A673 (cell line): ENCODE measurements around the gene SLC30A1. TPM values are rescaled to one million over a fixed set of nuclear protein-coding genes. Genes with fewer than 3 reads are reported as not detected.

ENCODE experiments used
- BruUV-seq: library from RNA; stranded (reverse); fragments of 400-500 nt; replicated peaks from 2 replicates; lab custom pipeline; 2021; lab: Mats Ljungman, UMichigan
- CTCF ChIA-PET: fragments of 300-600 bp; sonication (Branson Sonifier 250); formaldehyde crosslinking; loops from one replicate; lab custom pipeline; 2022; ENCODE audit warnings: antibody characterized with exemption; lab: Charles Lee
- POLR2A ChIA-PET: fragments of 300-600 bp; sonication (Branson Sonifier 250); formaldehyde crosslinking; loops from one replicate; lab custom pipeline; 2022; ENCODE audit warnings: antibody characterized with exemption; ENCODE audit not compliant: low non-redundant PET; lab: Charles Lee
- DNase-seq: peaks from one replicate; pipeline ENCODE4 v3.0.0-alpha.2; 2015; ENCODE audit warnings: low spot score
- H3K27ac ChIP-seq: fragments of 200-600 bp; sonication (generic); 2 replicates; pipeline ENCODE4 v1.5.1; 2016; ENCODE audit warnings: mixed run types, low read depth, mild to moderate bottlenecking, mixed read lengths, antibody characterized with exemption, low read length; ENCODE audit not compliant: poor library complexity, severe bottlenecking
- H3K27me3 ChIP-seq: fragments of 200-600 bp; sonication (generic); replicated peaks from 2 replicates; pipeline ENCODE4 v1.6.1; 2017; ENCODE audit warnings: mixed run types, low read depth, mild to moderate bottlenecking, mixed read lengths, antibody characterized with exemption, low read length; ENCODE audit not compliant: insufficient read depth, poor library complexity
- H3K36me3 ChIP-seq: fragments of 200-600 bp; sonication (generic); 2 replicates; pipeline ENCODE4 v1.6.1; 2016; ENCODE audit warnings: mixed run types, mild to moderate bottlenecking, mixed read lengths, antibody characterized with exemption, low read length; ENCODE audit not compliant: insufficient read depth, poor library complexity, severe bottlenecking
- H3K4me1 ChIP-seq: fragments of 200-600 bp; sonication (generic); 2 replicates; pipeline ENCODE4 v1.6.1; 2017; ENCODE audit warnings: mixed run types, mild to moderate bottlenecking, mixed read lengths, antibody characterized with exemption, low read length; ENCODE audit not compliant: insufficient read depth, poor library complexity, severe bottlenecking
- H3K4me3 ChIP-seq: fragments of 200-600 bp; sonication (generic); 2 replicates; pipeline ENCODE4 v1.5.1; 2016; ENCODE audit warnings: low read depth, mixed run types, mild to moderate bottlenecking, mixed read lengths, low read length; ENCODE audit not compliant: poor library complexity, severe bottlenecking
- H3K9me3 ChIP-seq: fragments of 200-600 bp; sonication (generic); 2 replicates; pipeline ENCODE4 v1.6.1; 2016; ENCODE audit warnings: mixed run types, low read depth, mild to moderate bottlenecking, mixed read lengths, antibody characterized with exemption, low read length; ENCODE audit not compliant: poor library complexity, severe bottlenecking
- CTCF ChIP-seq: fragments of 300-800, 200-600 bp; sonication (generic); conservative IDR thresholded peaks from 2 replicates; pipeline ENCODE4 v1.5.1; 2017; ENCODE audit warnings: low read depth, mild to moderate bottlenecking, antibody characterized with exemption, low read length, moderate library complexity, mixed read lengths
- EZH2 ChIP-seq: fragments of 200-600 bp; sonication (generic); IDR thresholded peaks from 2 replicates; pipeline ENCODE4 v1.6.1; 2017; ENCODE audit warnings: borderline replicate concordance, low read depth, mild to moderate bottlenecking, mixed read lengths, antibody characterized with exemption, low read length; ENCODE audit not compliant: poor library complexity, severe bottlenecking
- intact Hi-C: fragments of 100-400 bp; cut with micrococcal nuclease; formaldehyde crosslinking; loops from one replicate; pipeline ENCODE4 v1.10.0; 2022; ENCODE audit not compliant: unreplicated experiment
- total RNA-seq: library from RNA; stranded (reverse); gene quantifications from 2 replicates; pipeline ENCODE4 v1.2.3, GENCODE V29; 2021

The SLC30A1 gene
- total RNA-seq, 1 experiment from 2014 or later = 12.2 TPM

- CTCF ChIA-PET = interaction anchor here (0.6 to 0.7 kb wide), 2 partner anchors 101 to 103 kb away, joined by 3 to 4 read pairs; no protein-coding TSS in a partner anchor
- no TSS peak for BruUV-seq
- DNase-seq = peak; percentile 36
Measured at GRCh38 chr1:211577277-211577818, 1.6 kb downstream of the SLC30A1 start.

GRCh38 chr1:211576717-211577116 lies 2.2 kb downstream of the SLC30A1 start:
- Histone ChIP-seq H3K36me3 (no peaks in the 10 kb centered on the region), H3K4me3 (peak overlapping the region; percentile 86), H3K9me3 (no peaks in the 10 kb centered on the region), H3K27me3 (no peaks in the 10 kb centered on the region), H3K27ac (no peak overlapping the region), H3K4me1 (peaks cover 21% of the 10 kb centered on the region)
- no peak for DNase-seq
- TF ChIP-seq EZH2 (no peak), CTCF (no peak)
- POLR2A ChIA-PET = no interaction called here
- intact Hi-C loops = loop anchor here (1.0 to 5.0 kb wide), 2 partner anchors 61 to 79 kb away; no protein-coding TSS in a partner anchor
- CTCF ChIA-PET = interaction anchor here (0.6 to 0.7 kb wide), 2 partner anchors 100 to 104 kb away, joined by 3 to 4 read pairs; no protein-coding TSS in a partner anchor
- TSS peak; percentile 36 for BruUV-seq

More at GRCh38 chr1:211577277-211577818, 1.6 kb downstream of the SLC30A1 start:
- no peaks in the 10 kb centered on the region for H3K36me3 ChIP-seq
- H3K27ac ChIP-seq = peak overlapping the region; percentile 80
- H3K4me1 ChIP-seq = peaks cover 21% of the 10 kb centered on the region
- TF ChIP-seq EZH2 (no peak), CTCF (no peak)
- H3K9me3 ChIP-seq = no peaks in the 10 kb centered on the region
- POLR2A ChIA-PET = no interaction called here
- intact Hi-C loops = loop anchor here (1.0 to 5.0 kb wide), 2 partner anchors 60 to 78 kb away; no protein-coding TSS in a partner anchor
- H3K27me3 ChIP-seq = no peaks in the 10 kb centered on the region
- peak overlapping the region; percentile 86 for H3K4me3 ChIP-seq

- no peak for TF ChIP-seq EZH2
- no peak for TF ChIP-seq CTCF
- BruUV-seq = no TSS peak
- ChIA-PET POLR2A (no interaction called here), CTCF (no interaction called here)
- peaks cover 20% of the 10 kb centered on the region for H3K4me1 ChIP-seq
- peak; percentile 26 for DNase-seq
- H3K4me3 ChIP-seq = no peak overlapping the region
- no peaks in the 10 kb centered on the region for H3K9me3 ChIP-seq
- no peaks in the 10 kb centered on the region for H3K27me3 ChIP-seq
- no peak overlapping the region for H3K27ac ChIP-seq
- no peaks in the 10 kb centered on the region for H3K36me3 ChIP-seq
- intact Hi-C loops = loop anchor here (5.0 kb wide), 1 partner anchor 63 kb away; no protein-coding TSS in a partner anchor
Measured at GRCh38 chr1:211574705-211575104, 4.3 kb downstream of the SLC30A1 start.
